Measurements from ENCODE around the gene SULT1C2.

Gene SULT1C2

GRCh38 chr2:108314586-108315296 lies 26.0 kb downstream of the SULT1C2 start:
- H3F3A ChIP-seq (ENCODE audit: insufficient read depth, low read length), result no peaks in the 10 kb centered on the region
- H3K9ac ChIP-seq (ENCODE audit: low read length), result no peak overlapping the region
- no peak overlapping the region for H2AFZ ChIP-seq (ENCODE audit: low read length)
- H3K4me2 ChIP-seq (ENCODE audit: low read length), result no peak overlapping the region
- H3K27ac ChIP-seq (ENCODE audit: low read depth, low read length, poor library complexity, severe bottlenecking), result no peak overlapping the region
- no peak for TF ChIP-seq CTCF (IDR thresholded peaks at IDR 0.05; ENCODE audit: low read length)
- TF ChIP-seq EZH2 (IDR thresholded peaks at IDR 0.05; ENCODE audit: borderline replicate concordance, low read length), result no peak
- no peak overlapping the region for H3K4me3 ChIP-seq (ENCODE audit: low read depth, low read length, poor library complexity, severe bottlenecking)
- H3K9me3 ChIP-seq (ENCODE audit: low read length), result no peaks in the 10 kb centered on the region
- no peaks in the 10 kb centered on the region for H3K36me3 ChIP-seq (ENCODE audit: insufficient read depth, low read length)
- no peaks in the 10 kb centered on the region for H3K9me2 ChIP-seq (ENCODE audit: low read depth, low read length)
- no peaks in the 10 kb centered on the region for H4K20me1 ChIP-seq (ENCODE audit: insufficient read depth, low read length)
- no peaks in the 10 kb centered on the region for H3K27me3 ChIP-seq (ENCODE audit: insufficient read depth, low read length)
- H3K79me2 ChIP-seq (ENCODE audit: insufficient read depth, low read length), result no peaks in the 10 kb centered on the region
- H3K4me1 ChIP-seq (ENCODE audit: insufficient read depth, low read length, severe bottlenecking), result no peaks in the 10 kb centered on the region

GRCh38 chr2:108315444-108315934 lies 26.8 kb downstream of the SULT1C2 start:
- Histone ChIP-seq H3K9me2 (ENCODE audit: low read depth, low read length) (no peaks in the 10 kb centered on the region), H2AFZ (ENCODE audit: low read length) (no peak overlapping the region), H3K36me3 (ENCODE audit: insufficient read depth, low read length) (no peaks in the 10 kb centered on the region), H3K4me3 (ENCODE audit: low read depth, low read length, poor library complexity, severe bottlenecking) (no peak overlapping the region), H3K9me3 (ENCODE audit: low read length) (no peaks in the 10 kb centered on the region), H3K79me2 (ENCODE audit: insufficient read depth, low read length) (no peaks in the 10 kb centered on the region), H3F3A (ENCODE audit: insufficient read depth, low read length) (no peaks in the 10 kb centered on the region), H3K27ac (ENCODE audit: low read depth, low read length, poor library complexity, severe bottlenecking) (no peak overlapping the region), H3K9ac (ENCODE audit: low read length) (no peak overlapping the region), H4K20me1 (ENCODE audit: insufficient read depth, low read length) (no peaks in the 10 kb centered on the region), H3K27me3 (ENCODE audit: insufficient read depth, low read length) (no peaks in the 10 kb centered on the region), H3K4me1 (ENCODE audit: insufficient read depth, low read length, severe bottlenecking) (no peaks in the 10 kb centered on the region), H3K4me2 (ENCODE audit: low read length) (no peak overlapping the region)
- TF ChIP-seq EZH2 (IDR thresholded peaks at IDR 0.05; ENCODE audit: borderline replicate concordance, low read length) (no peak), CTCF (IDR thresholded peaks at IDR 0.05; ENCODE audit: low read length) (no peak)

- no peak overlapping the region for H3K4me2 ChIP-seq (ENCODE audit: low read length)
- H4K20me1 ChIP-seq (ENCODE audit: insufficient read depth, low read length), result no peaks in the 10 kb centered on the region
- no peak overlapping the region for H2AFZ ChIP-seq (ENCODE audit: low read length)
- H3F3A ChIP-seq (ENCODE audit: insufficient read depth, low read length), result no peaks in the 10 kb centered on the region
- no peak overlapping the region for H3K4me3 ChIP-seq (ENCODE audit: low read depth, low read length, poor library complexity, severe bottlenecking)
- no peaks in the 10 kb centered on the region for H3K79me2 ChIP-seq (ENCODE audit: insufficient read depth, low read length)
- no peaks in the 10 kb centered on the region for H3K27me3 ChIP-seq (ENCODE audit: insufficient read depth, low read length)
- H3K36me3 ChIP-seq (ENCODE audit: insufficient read depth, low read length), result no peaks in the 10 kb centered on the region
- H3K9me3 ChIP-seq (ENCODE audit: low read length), result no peaks in the 10 kb centered on the region
- H3K9me2 ChIP-seq (ENCODE audit: low read depth, low read length), result no peaks in the 10 kb centered on the region
- H3K27ac ChIP-seq (ENCODE audit: low read depth, low read length, poor library complexity, severe bottlenecking), result no peak overlapping the region
- no peaks in the 10 kb centered on the region for H3K4me1 ChIP-seq (ENCODE audit: insufficient read depth, low read length, severe bottlenecking)
- no peak overlapping the region for H3K9ac ChIP-seq (ENCODE audit: low read length)
- TF ChIP-seq CTCF (IDR thresholded peaks at IDR 0.05; ENCODE audit: low read length), result no peak
- no peak for TF ChIP-seq EZH2 (IDR thresholded peaks at IDR 0.05; ENCODE audit: borderline replicate concordance, low read length)
These were observed 27.3 kb downstream of the SULT1C2 start for GRCh38 chr2:108316033-108316432.

Measured in OCI-LY1 (cell line).